GM13977 (cell line): ENCODE measurements around the gene HEG1.

Experiments
- DNase-seq: peaks from one replicate; pipeline ENCODE4 v3.0.0; 2012; ENCODE audit warnings: low spot score
- CTCF ChIP-seq: IDR thresholded peaks from 2 replicates; pipeline ENCODE4 v1.5.1; 2012; ENCODE audit warnings: mild to moderate bottlenecking, control low read depth; ENCODE audit not compliant: insufficient read depth; ENCODE audit errors: extremely low read depth, missing control alignments
- in situ Hi-C: fragments of 300-500 bp; cut with MboI; formaldehyde crosslinking; loops from one replicate; pipeline ENCODE4 v1.12.0; 2022; ENCODE audit warnings: low sequenced_read_pairs, low pct_unique_long_range_greater_than_20kb, mixed read lengths, inconsistent platforms; ENCODE audit not compliant: unreplicated experiment

The HEG1 gene

GRCh38 chr3:125023833-125024555 lies 31.8 kb downstream of the HEG1 start:
- no peak for TF ChIP-seq CTCF
- DNase-seq: no peak
- in situ Hi-C loops: no loop called here

- in situ Hi-C loops: no loop called here
- no peak for DNase-seq
- TF ChIP-seq CTCF: no peak
These were observed 33.6 kb downstream of the HEG1 start for GRCh38 chr3:125022206-125022605.

DNA sequence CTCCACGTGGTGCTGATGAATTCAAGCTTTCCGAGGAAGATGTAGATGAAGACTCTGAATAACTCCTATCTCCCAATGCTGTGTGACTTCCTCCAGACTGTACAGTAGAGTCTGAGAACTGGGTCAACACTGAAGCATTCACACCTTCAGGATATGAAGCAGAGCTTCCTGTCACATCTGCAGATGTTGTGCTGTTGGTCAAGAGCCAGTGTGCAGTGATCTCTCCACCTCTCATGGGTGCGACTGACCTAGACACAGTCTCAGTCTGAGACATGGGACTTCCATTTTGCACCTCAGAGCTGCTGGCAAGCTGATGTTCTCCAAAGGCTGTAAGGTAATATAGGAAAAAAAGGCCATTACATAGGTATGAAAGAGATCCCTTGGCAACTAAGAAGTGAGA lies 36.5 kb downstream of the HEG1 start:
- in situ Hi-C loops: no loop called here
- no peak for TF ChIP-seq CTCF
- no peak for DNase-seq

DNA sequence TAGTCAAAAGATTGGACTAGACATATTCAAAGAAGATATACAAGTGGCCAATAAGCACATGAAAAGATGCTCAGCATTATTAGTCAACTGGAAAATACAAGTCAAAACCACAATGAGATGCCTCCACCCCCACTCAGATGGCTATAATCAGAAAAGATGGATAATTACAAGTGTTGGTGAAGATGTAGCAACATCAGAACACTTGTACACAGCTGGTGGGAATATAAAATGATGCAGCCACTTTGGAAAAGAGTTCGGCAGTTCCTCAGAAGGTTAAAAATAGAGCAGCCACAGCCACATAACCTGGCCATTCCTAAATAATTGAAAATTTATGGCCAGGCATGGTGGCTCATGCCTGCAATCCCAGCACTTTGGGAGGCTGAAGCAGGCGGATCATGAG lies 38.4 kb downstream of the HEG1 start:
- no peak for TF ChIP-seq CTCF
- DNase-seq: no peak
- in situ Hi-C loops: no loop called here

- TF ChIP-seq CTCF: no peak
- DNase-seq: no peak
- in situ Hi-C loops: no loop called here
These were observed 41.1 kb downstream of the HEG1 start for GRCh38 chr3:125014570-125015179.

DNA sequence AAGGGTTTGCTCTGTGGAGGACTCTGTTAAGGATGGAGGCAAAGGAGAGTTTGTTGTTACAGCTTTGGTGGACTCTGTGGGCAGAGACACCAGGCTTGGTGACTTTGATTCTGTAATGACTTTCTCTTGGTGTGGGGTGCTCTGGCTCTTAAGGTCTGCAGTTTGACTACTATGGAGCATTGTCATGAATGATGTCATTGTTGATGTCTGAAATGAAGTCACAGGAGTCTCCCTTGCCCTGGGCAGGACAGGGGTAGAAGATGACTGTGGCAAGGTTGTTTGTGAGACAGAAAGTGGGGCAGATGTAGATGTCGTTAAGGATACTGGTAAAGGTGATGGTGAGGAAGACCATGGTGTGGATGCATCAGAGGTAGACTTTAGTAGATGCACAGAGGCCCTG lies 42.7 kb downstream of the HEG1 start:
- TF ChIP-seq CTCF: no peak
- no peak for DNase-seq

More for the DNA sequence above, 42.7 kb downstream of the HEG1 start:
- in situ Hi-C loops: no loop called here
